ELR (cell line): Measurements from ENCODE around the gene FAM167B.
"Not testable (repeated sequence)": the region's sequence is repeated elsewhere in the genome, so short reads cannot be mapped to it uniquely, and the experiment has no call there.

ENCODE experiments used
- DNase-seq: peaks from one replicate; pipeline ENCODE4 v3.0.0-alpha.2; 2015; ENCODE audit warnings: low read depth

Gene FAM167B

DNA sequence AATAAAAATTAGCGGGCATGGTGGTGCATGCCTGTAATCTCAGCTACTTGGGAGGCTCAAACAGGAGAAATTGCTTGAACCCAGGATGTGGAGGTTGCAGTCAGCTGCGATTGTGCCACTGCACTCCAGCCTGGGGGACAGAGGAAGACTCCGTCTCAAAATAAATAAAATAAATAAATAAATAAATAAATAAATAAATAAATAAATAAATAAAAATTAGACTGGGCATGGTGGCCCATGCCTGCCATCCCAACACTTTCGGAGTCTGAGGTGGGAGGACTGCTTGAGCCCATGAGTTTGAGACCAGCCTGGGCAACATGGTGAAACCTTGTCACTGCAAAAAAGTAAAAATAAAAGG is 16.2 kb downstream of the FAM167B start:
- DNase-seq = not testable (repeated sequence)

DNA sequence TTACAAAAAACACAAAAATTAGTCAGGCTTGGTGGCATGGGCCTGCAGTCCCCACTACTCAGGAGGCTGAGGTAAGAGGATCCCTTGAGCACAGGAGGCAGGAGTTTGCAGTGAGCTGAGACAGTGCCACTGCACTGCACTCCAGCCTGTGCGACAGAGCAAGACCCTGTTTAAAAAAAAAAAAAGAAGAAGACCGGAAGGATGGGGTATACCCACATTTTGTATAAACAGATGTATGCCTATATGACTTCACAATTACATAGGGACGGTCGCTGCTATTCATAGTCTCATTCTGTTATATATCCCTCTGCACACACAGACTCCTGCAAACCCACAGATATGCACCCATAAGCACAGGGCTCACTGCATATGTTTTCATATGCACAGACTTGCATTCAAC is 16.7 kb downstream of the FAM167B start:
- no peak for DNase-seq

DNA sequence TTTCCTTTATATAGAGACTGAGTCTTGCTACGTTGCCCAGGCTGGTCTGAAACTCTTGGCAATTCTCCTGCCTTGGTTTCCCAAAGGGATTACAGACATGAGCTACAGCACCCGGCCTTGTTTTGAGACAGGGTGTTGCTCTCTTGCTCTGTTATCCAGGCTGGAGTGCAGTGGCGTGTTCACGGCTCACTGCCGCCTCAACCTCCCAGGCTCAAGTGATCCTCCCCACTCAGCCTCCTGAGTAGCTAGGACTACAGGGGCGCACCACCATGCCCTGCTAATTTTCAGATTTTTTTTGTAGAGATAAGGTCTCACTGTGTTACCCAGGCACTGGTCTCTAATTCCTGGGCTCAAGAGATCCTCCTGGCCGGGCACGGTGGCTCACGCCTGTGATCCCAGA is 18.8 kb downstream of the FAM167B start:
- no peak for DNase-seq

DNA sequence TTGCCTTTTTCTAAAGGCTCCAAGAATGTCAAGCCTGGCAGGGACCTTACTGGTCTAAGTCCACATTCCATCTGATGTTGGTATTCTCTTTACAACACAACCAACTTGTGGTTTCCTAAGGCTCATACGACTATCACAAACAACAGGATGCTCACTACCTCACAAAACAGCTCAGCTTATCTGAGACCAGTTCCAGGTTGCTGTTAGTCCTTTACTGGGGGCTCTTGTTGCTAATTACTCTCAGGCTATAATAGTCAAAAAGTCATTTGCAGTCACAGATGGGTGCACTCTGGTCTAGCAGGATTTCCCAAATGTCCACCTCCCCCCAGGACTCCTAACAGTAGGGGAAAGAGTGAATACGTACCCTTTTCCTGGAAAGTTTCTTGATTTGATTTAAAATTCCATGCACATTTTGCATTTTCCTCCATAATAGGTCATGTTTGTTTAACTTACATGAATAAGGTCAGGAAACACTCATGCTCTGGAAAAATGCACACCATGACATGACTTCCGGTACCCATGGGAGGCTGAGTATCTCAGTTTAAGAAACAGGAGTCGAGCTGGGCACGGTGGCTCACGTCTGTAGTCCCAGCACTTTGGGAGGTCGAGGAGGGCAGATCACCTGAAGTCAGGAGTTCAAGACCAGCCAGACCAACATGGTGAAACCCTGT is 20.0 kb downstream of the FAM167B start:
- DNase-seq = peak; percentile 72

DNA sequence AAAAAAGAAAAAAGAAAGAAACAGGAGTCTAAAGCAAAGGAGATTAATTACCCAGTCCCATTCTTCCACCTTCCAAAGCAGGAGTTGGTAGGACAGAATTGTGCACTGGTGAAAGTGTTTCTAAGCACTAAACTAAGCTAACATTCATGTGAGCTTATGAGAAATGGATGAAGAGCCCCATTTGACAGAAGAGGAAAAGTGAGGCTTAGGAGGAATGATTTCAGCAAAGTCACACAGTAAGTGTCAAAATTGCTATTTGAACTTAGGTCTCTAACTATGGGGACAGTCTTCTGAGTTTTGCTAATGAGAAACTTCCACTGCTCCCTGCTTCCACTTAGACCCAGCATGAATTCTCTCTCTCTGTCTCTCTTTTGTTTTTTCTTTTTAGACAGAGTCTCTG is 22.7 kb downstream of the FAM167B start:
- DNase-seq = no peak

DNA sequence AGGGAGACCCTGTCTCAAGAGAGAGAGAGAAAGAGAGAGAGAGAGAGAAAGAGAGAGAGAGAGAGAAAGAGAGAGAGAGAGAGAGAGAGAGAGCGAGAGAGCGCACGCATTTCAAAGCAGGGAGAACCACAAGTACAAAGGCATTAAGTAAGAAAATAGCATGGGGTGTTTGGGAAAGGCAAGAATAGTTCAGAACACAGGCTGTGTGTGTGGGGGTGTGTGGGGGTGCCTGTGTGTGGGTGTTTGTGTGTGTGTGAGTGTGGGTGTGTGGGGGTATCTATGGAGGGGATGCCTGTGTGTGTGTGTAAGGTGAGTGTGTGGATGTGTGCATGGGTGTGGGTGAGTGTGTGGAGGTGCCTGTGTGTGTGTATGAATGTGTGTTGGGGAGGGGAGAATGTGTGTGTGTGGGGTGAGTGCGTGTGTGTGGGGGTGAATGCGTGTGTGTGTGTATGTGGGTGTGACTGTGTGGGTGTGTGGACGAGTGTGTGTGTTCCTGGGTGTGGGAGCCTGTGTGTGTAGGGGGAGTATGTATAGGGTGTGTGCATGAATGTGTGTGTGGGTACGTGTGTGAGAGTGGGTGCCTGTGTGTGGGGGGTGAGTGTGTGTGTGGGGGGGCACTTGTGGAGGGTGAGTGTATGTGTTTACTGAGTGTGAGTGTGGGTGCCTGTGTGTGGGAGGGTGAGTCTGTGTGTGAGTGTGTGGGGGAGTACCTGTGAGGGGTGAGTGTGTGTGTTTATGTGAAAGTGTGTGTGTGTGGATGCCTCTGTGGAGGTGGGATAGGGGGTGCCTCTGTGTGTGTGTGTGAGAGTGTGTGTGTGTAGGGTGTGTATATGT is 25.8 kb downstream of the FAM167B start:
- DNase-seq = no peak

DNA sequence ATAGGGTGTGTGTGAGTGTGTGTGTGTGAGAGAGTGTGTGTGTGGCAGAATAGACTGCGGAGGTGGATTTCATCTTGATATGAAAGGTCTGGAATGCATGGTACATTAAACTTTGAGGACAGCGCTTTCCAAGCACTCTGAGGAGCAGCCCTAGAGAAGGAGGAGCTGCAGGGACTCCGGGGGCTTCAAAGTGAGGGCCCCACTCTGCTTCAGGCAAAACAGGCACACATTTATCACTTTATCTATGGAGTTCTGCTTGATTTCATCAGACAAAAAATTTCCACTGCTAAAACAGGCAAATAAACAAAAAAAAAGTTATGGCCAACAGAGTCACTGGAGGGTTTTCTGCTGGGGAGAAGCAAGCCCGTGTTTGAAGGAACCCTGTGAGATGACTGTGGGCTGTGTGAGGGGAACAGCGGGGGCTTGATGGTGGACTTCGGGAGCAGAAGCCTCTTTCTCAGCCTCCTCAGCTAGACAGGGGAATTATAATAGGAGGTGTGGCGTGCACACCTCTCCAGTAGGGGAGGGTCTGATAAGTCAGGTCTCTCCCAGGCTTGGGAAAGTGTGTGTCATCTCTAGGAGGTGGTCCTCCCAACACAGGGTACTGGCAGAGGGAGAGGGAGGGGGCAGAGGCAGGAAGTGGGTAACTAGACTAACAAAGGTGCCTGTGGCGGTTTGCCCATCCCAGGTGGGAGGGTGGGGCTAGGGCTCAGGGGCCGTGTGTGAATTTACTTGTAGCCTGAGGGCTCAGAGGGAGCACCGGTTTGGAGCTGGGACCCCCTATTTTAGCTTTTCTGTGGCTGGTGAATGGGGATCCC is 26.6 kb downstream of the FAM167B start:
- DNase-seq = peak; percentile 39

DNA sequence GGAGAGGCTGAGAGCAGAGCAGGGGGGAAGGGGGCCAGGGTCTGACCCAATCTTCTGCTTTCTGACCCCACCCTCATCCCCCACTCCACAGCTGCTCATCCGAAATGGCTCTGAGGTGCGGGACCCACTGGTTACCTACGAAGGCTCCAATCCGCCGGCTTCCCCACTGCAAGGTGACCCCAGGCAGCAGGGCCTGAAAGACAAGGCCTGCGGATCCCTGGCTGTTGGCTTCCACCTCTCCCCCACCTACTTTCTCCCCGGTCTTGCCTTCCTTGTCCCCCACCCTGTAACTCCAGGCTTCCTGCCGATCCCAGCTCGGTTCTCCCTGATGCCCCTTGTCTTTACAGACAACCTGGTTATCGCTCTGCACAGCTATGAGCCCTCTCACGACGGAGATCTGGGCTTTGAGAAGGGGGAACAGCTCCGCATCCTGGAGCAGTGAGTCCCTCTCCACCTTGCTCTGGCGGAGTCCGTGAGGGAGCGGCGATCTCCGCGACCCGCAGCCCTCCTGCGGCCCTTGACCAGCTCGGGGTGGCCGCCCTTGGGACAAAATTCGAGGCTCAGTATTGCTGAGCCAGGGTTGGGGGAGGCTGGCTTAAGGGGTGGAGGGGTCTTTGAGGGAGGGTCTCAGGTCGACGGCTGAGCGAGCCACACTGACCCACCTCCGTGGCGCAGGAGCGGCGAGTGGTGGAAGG is 27.8 kb downstream of the FAM167B start:
- no peak for DNase-seq

DNA sequence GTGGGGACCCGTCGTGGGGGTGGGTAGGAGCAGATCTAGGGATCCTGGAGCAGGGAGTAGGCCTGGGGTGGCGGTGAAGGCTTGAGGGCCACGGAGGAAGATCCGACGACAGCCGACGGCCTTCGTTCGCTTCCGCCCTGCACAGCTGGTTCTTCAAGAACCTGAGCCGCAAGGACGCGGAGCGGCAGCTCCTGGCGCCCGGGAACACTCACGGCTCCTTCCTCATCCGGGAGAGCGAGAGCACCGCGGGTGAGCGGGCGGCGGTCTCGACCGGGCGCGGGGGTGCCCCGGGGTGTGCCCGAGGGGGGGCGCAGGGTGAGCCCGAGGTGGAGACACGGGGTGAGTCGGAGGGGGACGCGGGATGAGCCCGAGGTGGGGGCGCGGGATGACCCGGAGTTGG is 28.4 kb downstream of the FAM167B start:
- DNase-seq = no peak

DNA sequence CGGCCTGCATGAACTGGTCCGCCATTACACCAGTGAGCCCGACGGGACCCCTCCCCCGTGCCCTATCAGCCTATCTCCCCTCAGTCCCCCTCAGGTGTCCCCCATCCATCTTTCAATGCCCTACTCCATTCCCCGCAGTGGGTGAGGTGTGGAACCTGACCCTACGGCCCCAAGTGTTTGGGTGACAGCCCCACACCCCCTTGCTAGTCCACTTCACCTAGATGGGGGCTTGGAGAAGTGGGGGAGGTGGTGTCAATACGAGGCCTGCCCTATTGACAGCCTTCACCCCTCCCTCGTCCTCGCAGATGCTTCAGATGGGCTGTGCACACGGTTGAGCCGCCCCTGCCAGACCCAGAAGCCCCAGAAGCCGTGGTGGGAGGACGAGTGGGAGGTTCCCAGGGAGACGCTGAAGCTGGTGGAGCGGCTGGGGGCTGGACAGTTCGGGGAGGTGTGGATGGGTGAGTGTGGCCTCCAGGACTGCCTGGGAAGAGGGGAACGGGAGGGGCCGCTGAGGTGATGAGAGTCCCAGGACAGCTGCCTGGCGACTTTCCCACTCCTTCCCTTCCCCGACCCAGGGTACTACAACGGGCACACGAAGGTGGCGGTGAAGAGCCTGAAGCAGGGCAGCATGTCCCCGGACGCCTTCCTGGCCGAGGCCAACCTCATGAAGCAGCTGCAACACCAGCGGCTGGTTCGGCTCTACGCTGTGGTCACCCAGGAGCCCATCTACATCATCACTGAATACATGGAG is 29.2 kb downstream of the FAM167B start:
- no peak for DNase-seq

DNA sequence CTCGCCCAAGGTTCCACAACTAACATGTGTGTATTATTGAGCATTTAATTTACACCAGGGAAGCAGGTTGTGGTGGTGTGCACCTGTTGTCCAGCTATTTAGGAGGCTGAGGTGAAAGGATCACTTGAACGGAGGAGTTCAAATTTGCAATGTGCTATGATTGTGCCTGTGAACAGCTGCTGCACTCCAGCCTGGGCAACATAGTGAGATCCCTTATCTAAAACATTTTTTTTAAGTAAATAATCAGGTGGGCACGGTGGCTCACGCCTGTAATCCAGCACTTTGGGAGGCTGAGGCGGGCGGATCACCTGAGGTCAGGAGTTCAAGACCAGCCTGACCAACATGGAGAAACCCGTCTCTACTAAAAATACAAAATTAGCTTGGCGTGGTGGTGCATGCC is 37.8 kb downstream of the FAM167B start:
- not testable (repeated sequence) for DNase-seq

DNA sequence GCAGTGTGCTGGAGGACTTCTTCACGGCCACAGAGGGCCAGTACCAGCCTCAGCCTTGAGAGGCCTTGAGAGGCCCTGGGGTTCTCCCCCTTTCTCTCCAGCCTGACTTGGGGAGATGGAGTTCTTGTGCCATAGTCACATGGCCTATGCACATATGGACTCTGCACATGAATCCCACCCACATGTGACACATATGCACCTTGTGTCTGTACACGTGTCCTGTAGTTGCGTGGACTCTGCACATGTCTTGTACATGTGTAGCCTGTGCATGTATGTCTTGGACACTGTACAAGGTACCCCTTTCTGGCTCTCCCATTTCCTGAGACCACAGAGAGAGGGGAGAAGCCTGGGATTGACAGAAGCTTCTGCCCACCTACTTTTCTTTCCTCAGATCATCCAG is 38.6 kb downstream of the FAM167B start:
- no peak for DNase-seq

DNA sequence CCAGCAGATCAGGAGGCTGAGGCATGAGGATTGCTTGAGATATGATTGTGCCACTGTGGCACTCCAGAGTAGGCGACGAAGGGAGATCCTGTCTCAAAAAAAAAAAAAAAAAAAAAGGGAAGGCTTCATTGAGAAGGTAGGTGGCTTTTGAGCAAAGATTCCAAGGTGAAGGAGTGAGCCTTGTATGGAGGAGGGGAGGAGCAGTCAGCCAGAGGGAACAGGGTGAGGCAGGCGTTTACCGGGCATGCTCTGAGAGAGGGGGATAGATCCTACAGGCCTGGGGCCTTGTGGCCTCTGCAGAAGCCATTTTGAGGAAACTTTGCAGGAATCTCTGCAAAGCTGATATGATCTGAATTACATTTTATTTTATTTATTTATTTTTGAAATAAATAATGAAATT is 39.7 kb downstream of the FAM167B start:
- no peak for DNase-seq

DNA sequence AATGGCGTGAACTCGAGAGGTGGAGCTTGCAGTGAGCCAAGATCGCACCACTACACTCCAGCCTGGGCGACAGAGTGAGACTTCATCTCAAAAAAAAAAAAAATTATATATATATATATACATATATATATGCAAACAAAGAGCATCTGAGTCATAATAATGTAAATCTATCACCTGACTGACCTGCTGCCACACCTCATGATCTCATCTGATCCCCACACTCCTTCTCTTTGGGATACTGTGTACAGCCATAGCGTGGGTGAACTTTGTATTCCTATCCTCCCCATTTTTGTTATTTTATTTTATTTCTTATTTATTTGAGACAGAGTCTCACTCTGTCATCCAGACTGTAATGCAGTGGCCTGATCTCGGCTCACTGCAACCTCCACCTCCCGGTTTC is 42.2 kb downstream of the FAM167B start:
- no peak for DNase-seq

DNA sequence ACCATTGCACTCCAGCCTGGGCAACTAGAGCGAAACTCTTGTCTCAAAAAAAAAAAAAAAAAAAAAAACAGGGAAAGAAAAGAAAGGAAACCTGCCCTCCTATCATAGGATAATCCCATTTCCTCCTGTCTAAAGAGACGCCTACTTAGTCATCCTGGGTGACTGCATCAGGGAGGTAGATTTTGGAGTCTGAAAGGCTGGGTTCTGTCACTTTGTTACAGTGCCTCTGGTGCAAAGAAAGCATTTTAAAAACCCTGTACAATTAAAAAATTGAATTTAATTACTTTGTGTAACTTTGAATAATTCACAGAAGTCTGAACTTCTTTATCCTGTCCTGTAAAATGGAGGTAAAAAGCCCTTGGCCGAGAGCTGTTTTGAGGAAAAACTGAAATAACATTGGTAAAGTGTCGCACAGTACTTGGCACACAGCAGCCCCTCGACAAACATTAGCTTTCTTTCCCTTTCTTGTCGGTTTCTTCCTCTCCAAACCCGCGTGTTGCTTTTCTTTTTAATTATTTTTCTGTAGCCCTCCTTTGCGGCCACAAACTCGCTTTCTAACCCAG is 44.2 kb downstream of the FAM167B start:
- DNase-seq = peak; percentile 86

DNA sequence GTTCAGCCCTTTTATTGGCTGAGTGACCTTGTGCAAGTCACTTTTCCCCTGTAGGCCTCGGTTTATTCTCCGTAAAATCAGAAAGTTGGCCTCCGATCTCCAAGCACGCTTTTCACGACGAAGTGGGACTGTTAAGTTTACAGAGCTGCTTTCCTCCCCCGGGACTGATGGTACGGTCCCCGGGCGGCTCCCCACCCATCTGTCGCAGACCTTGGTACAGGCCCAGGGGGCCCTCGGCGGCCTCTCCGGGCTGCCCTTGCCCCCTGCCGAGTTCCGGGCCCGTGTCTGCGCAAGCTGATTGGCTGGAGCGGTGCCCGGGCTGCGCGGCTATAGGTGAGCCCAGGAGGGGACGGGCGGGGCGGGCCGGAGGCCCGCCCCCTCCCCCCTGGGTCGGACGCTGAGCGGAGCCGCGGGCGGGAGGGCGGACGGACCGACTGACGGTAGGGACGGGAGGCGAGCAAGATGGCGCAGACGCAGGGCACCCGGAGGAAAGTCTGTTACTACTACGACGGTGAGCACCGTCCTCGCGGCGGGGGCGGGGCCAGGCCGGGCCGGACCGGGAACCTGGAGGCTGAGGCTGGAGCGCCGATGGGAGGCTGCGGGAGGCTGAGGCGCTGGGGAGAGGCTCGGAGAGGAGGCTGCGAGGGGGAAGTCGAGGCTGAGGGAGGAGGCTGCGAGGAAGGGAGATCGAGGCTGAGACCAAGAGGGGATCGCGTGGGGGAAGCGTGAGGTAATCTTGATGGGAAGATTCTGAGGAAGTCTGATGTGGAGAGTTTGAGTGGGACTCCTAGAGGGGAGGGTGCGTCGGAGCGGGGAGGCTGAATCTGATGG is 44.9 kb downstream of the FAM167B start, which contains the start of gene HDAC1:
Gene HDAC1, plus strand, starts transcription at position 376 of the 831 bp plus-strand sequence. Its CDS starts 87 bp downstream, at position 463.
- DNase-seq = peak; percentile 96

DNA sequence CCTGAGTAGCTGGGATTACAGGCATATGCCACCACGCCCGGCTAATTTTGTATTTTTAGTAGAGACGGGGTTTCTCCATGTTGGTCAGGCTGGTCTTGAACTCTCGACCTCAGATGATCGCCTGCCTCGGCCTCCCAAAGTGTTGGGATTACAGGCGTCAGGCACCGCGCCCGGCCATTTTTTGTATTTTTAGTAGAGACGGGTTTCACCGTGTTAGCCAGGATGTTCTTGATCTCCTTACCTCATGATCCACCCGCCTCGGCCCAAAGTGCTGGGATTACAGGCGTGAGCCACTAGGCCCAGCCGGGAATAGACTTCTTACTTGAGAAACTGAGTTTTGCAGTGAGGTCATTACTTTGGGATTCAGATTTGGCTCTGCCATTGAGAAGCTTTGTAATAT is 51.2 kb downstream of the FAM167B start:
- not testable (repeated sequence) for DNase-seq
